Retinal pigment epithelial cell (primary cell): ENCODE results near the gene PREX1.
A peak's percentile ranks its signal among the peaks of the same experiment; 100 is the strongest.
"Not testable (repeated sequence)": the region's sequence is repeated elsewhere in the genome, so short reads cannot be mapped to it uniquely, and the experiment has no call there.

Experiments
- DNase-seq: peaks from one replicate; pipeline ENCODE4 v3.0.0-alpha.2; 2010; ENCODE audit warnings: low read depth
- H3K4me3 ChIP-seq: 2 replicates; pipeline ENCODE4 v1.5.1; 2011; ENCODE audit warnings: mild to moderate bottlenecking, low read length, control low read depth, moderate library complexity
- TF ChIP-seq, protein P1 (sequence below): conservative IDR thresholded peaks from 2 replicates; pipeline ENCODE4 v1.5.1; 2011; ENCODE audit warnings: low read depth, low read length, control low read depth, inconsistent platforms

The PREX1 gene

DNA sequence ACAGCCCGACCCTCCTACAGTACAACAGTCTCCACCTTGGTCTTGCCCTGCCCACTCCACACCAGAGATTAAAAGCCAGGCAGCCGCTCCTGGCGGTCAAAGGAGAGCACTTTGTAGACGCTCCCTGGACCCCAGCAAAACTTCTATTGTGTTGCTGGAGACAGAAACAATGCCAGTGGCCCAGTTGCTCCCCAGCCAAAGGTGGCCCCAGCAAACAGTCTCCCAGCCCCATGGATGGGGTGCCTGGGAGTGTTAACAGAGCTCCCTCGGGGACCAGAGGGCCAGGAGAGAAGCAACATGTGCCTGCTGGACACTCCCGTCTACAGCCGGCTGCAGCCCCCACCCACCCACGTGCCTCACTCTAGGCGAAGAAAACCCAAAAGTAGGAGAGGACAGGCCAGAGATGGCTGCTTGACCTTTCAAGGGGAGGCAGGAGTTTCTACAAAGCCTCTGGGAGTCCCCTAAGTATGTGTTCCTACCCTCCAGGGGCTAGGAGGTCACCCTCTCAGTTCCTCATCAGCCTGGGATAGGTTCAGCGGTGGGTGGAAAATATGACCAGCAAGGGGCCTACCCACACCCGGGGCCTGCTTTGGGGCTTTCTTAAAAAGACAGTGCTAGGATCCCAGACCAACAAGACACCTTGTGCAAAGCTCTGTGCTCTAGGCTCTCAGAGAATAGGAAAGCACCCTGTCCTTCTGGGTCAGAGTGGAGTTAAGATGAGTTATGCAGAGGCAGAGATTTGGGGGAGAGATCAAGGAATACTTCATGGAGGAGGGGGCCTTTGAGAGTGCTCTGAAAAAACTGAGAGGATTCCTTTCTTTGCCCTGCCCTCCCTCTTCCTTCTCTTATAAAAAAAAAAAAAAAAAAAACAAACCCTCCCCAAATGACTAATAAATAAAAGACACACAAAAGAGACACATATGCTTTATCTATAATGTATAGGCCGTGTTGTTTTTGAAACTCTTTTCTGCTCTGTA, 19.0 kb upstream of the PREX1 start:
- no peak overlapping the region for H3K4me3 ChIP-seq
- TF ChIP-seq, protein P1, sequence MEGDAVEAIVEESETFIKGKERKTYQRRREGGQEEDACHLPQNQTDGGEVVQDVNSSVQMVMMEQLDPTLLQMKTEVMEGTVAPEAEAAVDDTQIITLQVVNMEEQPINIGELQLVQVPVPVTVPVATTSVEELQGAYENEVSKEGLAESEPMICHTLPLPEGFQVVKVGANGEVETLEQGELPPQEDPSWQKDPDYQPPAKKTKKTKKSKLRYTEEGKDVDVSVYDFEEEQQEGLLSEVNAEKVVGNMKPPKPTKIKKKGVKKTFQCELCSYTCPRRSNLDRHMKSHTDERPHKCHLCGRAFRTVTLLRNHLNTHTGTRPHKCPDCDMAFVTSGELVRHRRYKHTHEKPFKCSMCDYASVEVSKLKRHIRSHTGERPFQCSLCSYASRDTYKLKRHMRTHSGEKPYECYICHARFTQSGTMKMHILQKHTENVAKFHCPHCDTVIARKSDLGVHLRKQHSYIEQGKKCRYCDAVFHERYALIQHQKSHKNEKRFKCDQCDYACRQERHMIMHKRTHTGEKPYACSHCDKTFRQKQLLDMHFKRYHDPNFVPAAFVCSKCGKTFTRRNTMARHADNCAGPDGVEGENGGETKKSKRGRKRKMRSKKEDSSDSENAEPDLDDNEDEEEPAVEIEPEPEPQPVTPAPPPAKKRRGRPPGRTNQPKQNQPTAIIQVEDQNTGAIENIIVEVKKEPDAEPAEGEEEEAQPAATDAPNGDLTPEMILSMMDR, result no peak
- DNase-seq, result no peak

DNA sequence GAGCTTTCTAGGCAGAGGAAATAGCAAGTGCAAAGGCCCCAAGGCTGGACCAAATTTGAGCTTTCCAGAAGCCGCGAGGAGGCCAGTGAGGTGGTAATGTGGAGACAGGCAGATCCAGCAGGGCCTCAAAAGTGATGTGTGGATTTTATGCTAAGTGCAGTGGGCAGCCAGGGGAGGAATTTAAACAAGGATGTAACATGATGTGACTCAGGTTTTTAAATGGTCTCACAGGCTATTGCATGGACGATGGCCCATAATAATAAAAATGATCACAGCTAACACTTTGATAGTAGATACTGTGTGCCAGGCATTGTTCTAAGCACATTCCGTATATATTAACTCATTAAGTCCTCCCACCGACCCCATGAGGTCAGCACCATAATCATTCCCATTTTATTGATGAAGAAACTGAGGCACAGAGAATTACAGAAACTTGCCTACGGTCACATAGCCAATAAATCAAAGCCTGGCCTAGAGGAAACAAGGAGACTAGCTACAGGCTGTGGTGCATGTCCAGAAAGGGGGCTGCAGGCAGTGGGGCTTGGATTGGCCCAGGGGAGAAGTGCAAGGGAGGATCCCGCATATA, 18.0 kb upstream of the PREX1 start:
- H3K4me3 ChIP-seq, result no peak overlapping the region
- DNase-seq, result no peak
- TF ChIP-seq, protein P1, result no peak

DNA sequence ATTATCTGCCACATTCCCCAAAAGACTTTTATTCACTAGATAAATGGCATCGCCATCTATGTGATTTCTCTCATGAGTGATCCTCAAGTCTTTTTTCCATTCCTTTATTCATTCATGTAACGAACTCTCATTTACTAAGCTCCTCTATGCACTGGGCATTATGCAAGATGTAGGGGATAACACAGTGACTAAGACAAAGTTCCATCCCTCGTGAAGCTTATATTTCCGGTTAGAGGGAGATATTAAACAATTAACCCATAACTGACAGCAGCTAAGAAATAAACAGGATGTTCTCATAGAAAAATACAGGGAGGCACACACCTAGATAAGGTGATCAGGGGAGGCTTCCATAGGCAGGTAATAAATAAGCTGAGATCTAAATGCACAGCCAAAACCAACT, 17.2 kb upstream of the PREX1 start:
- DNase-seq, result no peak
- TF ChIP-seq, protein P1, result no peak

DNA sequence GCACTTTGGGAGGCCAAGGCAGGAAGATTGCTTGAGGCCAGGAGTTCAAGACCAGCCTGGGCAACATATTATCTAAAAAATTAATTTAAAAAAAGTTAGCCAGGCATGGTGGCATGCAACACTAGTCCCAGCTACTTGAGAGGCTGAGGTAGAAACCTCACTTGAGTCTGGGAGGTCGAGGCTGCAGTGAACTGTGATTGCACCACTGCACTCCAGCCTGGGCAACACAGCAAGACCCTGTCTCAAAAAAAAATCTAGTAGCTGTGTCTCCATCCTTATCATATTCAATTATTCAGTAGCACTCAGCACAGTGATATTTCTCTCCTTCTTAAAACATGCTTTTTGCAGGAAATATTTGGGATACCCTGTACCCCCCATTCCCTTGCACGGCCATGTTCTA, 16.1 kb upstream of the PREX1 start:
- not testable (repeated sequence) for H3K4me3 ChIP-seq, DNase-seq

More for the DNA sequence above, 17.2 kb upstream of the PREX1 start:
- H3K4me3 ChIP-seq, result no peak overlapping the region

DNA sequence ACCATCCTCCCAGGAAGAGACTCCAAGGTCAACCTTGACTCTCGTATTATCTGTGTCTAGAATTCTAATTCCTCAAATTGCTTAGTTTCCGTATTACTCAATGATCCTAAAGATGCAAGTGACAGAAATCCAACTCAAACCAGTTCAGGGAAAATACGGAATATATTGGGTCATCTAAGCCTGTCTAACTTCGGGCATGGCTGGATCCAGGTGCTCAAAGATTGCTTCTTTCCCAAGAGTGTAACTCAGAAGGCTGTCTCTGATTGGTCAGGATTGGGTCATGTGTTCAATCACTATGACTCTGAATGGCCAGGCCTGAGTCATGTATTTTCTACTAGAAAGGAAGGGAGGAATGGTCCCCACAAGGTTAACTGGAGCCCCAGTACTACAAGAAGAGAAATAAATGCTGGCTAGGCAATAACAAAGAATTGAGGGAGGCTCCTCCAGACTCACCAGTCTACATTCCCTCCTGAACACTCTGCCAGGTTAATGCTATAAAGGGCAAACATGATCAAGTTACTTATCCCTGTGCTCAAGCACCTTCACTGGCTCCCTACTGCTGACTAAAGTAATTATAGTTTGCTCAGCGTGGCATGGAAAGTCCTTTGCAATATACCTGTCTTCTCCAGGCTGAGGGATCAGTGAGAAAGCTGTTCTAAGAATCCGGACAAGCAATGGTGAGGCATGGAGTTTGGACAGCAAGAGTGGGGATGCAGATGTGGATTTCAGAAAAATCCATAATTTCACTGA, 15.4 kb upstream of the PREX1 start:
- no peak overlapping the region for H3K4me3 ChIP-seq
- TF ChIP-seq, protein P1, result no peak
- DNase-seq, result no peak

DNA sequence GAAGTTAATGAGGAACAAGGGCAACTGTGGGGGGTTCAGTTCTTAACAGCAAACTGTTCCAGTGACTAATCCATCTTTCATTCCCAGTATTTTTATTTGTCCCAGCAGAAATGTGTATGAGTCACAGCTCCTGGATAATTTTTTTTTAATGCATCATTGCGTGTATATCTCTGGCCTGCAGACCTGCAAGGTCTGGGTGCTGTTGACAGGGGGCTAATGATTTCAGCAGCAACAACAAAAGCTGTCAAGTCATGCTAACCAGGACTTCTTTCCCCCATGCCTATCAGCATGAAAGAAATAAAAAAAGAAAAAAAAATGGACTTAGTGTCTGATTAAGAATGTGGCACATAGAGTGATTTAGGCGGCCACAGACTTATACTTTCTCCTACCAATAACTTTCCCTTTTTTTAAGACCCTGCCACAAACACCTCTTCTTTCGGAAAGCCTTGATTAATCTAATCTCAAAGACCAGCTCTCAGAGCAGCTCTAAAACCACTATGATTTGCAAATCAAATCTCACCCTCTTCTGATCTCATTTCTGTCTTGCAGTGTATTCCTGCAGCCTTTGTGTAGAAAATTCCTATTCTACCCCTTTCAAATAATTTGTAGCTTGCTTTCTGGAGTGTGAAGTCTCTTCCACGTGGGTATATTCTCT, 14.2 kb upstream of the PREX1 start:
- peak; percentile 66 for DNase-seq

More for the DNA sequence above, 14.2 kb upstream of the PREX1 start:
- no peak overlapping the region for H3K4me3 ChIP-seq
- TF ChIP-seq, protein P1, result no peak
